SK-N-SH (cell line): Measurements from ENCODE around the gene PDIA4.

ENCODE experiments used
- EP300 ChIP-seq, 2 experiments: IDR thresholded peaks; 2 replicates each; pipeline versions ENCODE4 v1.4.0 to v1.6.1; 2012; ENCODE audit warnings: borderline replicate concordance in 1 of 2, low read depth in 1 of 2, low read length in 1 of 2
- EZH2phosphoT487 ChIP-seq: fragments of 200-600 bp; sonication (generic); IDR thresholded peaks from 2 replicates; pipeline ENCODE4 v1.6.1; 2017; ENCODE audit warnings: low read depth, mixed run types, mild to moderate bottlenecking, antibody characterized with exemption, moderate library complexity, borderline replicate concordance
- NFIC ChIP-seq: IDR thresholded peaks from 2 replicates; pipeline ENCODE4 v1.4.0; 2012; ENCODE audit warnings: borderline replicate concordance
- POLR2AphosphoS5 ChIP-seq: IDR thresholded peaks from 2 replicates; pipeline ENCODE4 v1.6.1; 2012; ENCODE audit warnings: low read depth, low read length
- RAD21 ChIP-seq: IDR thresholded peaks from 2 replicates; pipeline ENCODE4 v1.6.1; 2012; ENCODE audit warnings: mild to moderate bottlenecking, low read length
- SIN3A ChIP-seq: IDR thresholded peaks from 2 replicates; pipeline ENCODE4 v1.6.1; 2012; ENCODE audit warnings: low read depth, mild to moderate bottlenecking, low read length, moderate library complexity, borderline replicate concordance
- TAF1 ChIP-seq: IDR thresholded peaks from 2 replicates; pipeline ENCODE4 v1.6.1; 2012; ENCODE audit warnings: low read depth, mild to moderate bottlenecking, low read length, moderate library complexity, borderline replicate concordance
- TF ChIP-seq, protein P1 (sequence below): fragments of 200-600 bp; sonication (generic); IDR thresholded peaks from 2 replicates; pipeline ENCODE4 v1.6.1; 2017; ENCODE audit warnings: antibody characterized with exemption, mild to moderate bottlenecking, moderate library complexity
- TF ChIP-seq, protein P2 (sequence below): IDR thresholded peaks from 2 replicates; pipeline ENCODE4 v1.6.1; 2012; ENCODE audit warnings: mild to moderate bottlenecking, low read depth, low read length, moderate library complexity
- TF ChIP-seq, protein P3 (sequence below): IDR thresholded peaks from 2 replicates; pipeline ENCODE4 v1.4.0; 2012; ENCODE audit warnings: low read depth
- TF ChIP-seq, protein P4 (sequence below): IDR thresholded peaks from 2 replicates; pipeline ENCODE4 v1.4.0; 2012; ENCODE audit warnings: low read depth, borderline replicate concordance

DNA sequence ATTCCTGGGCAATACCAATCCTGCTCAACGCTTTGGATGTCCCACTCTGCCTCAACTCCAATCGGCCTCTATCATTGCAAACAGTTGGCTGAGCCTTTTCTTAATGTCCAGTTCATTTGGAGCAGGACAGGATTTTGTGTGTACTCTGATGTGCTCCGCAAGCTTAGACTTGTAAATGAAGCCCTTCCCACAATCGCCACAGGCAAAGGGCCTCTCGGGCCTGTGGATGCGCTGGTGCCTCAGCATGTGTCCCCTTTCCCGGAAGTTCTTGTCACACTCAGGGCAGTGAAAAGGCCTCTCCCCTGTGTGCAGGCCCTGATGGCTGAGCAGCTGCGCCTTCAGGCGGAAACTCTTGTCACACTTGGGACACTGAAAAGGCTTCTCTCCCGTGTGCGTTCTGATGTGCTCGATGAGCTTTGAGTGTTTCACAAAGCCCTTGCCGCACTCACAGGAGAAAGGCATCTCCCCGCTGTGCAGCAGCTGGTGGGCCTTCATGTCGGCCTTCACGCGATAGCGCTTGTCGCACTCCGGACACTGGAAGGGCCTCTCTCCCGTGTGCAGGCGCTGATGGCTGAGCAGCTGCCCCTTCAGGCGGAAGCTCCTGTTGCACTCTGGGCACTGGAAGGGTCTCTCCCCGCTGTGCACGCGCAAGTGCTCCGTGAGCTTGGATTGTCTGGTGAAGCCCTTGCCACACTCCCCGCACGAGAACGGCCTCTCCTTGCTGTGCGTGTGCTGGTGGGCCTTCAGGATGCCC is 42.2 kb upstream of the PDIA4 start:
- TF ChIP-seq RAD21, result no peak
- TF ChIP-seq, protein P1, sequence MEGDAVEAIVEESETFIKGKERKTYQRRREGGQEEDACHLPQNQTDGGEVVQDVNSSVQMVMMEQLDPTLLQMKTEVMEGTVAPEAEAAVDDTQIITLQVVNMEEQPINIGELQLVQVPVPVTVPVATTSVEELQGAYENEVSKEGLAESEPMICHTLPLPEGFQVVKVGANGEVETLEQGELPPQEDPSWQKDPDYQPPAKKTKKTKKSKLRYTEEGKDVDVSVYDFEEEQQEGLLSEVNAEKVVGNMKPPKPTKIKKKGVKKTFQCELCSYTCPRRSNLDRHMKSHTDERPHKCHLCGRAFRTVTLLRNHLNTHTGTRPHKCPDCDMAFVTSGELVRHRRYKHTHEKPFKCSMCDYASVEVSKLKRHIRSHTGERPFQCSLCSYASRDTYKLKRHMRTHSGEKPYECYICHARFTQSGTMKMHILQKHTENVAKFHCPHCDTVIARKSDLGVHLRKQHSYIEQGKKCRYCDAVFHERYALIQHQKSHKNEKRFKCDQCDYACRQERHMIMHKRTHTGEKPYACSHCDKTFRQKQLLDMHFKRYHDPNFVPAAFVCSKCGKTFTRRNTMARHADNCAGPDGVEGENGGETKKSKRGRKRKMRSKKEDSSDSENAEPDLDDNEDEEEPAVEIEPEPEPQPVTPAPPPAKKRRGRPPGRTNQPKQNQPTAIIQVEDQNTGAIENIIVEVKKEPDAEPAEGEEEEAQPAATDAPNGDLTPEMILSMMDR, result no peak
- no peak for TF ChIP-seq NFIC
- TF ChIP-seq POLR2AphosphoS5, result no peak
- no peak for TF ChIP-seq TAF1
- TF ChIP-seq, protein P2, sequence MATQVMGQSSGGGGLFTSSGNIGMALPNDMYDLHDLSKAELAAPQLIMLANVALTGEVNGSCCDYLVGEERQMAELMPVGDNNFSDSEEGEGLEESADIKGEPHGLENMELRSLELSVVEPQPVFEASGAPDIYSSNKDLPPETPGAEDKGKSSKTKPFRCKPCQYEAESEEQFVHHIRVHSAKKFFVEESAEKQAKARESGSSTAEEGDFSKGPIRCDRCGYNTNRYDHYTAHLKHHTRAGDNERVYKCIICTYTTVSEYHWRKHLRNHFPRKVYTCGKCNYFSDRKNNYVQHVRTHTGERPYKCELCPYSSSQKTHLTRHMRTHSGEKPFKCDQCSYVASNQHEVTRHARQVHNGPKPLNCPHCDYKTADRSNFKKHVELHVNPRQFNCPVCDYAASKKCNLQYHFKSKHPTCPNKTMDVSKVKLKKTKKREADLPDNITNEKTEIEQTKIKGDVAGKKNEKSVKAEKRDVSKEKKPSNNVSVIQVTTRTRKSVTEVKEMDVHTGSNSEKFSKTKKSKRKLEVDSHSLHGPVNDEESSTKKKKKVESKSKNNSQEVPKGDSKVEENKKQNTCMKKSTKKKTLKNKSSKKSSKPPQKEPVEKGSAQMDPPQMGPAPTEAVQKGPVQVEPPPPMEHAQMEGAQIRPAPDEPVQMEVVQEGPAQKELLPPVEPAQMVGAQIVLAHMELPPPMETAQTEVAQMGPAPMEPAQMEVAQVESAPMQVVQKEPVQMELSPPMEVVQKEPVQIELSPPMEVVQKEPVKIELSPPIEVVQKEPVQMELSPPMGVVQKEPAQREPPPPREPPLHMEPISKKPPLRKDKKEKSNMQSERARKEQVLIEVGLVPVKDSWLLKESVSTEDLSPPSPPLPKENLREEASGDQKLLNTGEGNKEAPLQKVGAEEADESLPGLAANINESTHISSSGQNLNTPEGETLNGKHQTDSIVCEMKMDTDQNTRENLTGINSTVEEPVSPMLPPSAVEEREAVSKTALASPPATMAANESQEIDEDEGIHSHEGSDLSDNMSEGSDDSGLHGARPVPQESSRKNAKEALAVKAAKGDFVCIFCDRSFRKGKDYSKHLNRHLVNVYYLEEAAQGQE, result no peak
- TF ChIP-seq SIN3A, result no peak
- TF ChIP-seq, protein P3, sequence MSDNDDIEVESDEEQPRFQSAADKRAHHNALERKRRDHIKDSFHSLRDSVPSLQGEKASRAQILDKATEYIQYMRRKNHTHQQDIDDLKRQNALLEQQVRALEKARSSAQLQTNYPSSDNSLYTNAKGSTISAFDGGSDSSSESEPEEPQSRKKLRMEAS, result no peak
- TF ChIP-seq EZH2phosphoT487, result no peak
- no peak for TF ChIP-seq EP300 (IDR thresholded peaks at IDR 0.05; ENCODE audit: borderline replicate concordance in 1 of 2, low read depth in 1 of 2, low read length in 1 of 2)
- TF ChIP-seq, protein P4, sequence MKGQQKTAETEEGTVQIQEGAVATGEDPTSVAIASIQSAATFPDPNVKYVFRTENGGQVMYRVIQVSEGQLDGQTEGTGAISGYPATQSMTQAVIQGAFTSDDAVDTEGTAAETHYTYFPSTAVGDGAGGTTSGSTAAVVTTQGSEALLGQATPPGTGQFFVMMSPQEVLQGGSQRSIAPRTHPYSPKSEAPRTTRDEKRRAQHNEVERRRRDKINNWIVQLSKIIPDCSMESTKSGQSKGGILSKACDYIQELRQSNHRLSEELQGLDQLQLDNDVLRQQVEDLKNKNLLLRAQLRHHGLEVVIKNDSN, result no peak
